HEK293 (cell line): Measurements from ENCODE around the gene CLNK.

Source experiments
- CTCF ChIA-PET: fragments of 350-600 bp; formaldehyde crosslinking; extraction: SDS; loops from one replicate; lab custom pipeline; 2021; ENCODE audit warnings: antibody characterized with exemption; lab: Yijun Ruan, JAX
- POLR2A ChIA-PET: fragments of 300-600 bp; formaldehyde crosslinking; extraction: SDS; loops from one replicate; lab custom pipeline; 2020; ENCODE audit warnings: antibody characterized with exemption, inconsistent platforms; lab: Yijun Ruan, JAX
- H3K27ac ChIP-seq: fragments of 200-500 bp; sonication (Bioruptor generic); 2 replicates; pipeline ENCODE4 v1.5.1; 2014; ENCODE audit warnings: low read depth, low read length, control low read depth, inconsistent platforms; ENCODE audit errors: extremely low read depth
- H3K36me3 ChIP-seq, 2 experiments: fragments of 200-500 bp in 1 of 2; sonication (Bioruptor generic) in 1 of 2; 1 replicate in 1 of 2; 2 replicates in 1 of 2; pipeline ENCODE4 v1.5.1; 2014 to 2017; ENCODE audit warnings: inconsistent platforms in 2 of 2, low read length in 2 of 2; ENCODE audit not compliant: control insufficient read depth in 2 of 2, insufficient read depth in 1 of 2
- H3K4me1 ChIP-seq: fragments of 200-500 bp; sonication (Bioruptor generic); 2 replicates; pipeline ENCODE4 v1.5.1; 2014; ENCODE audit warnings: mild to moderate bottlenecking, low read length, inconsistent platforms; ENCODE audit not compliant: control insufficient read depth, insufficient read depth
- H3K4me3 ChIP-seq: 2 replicates; pipeline ENCODE4 v1.5.1; 2011; ENCODE audit warnings: low read depth, mild to moderate bottlenecking, control low read depth, low read length, moderate library complexity
- H3K9me3 ChIP-seq: fragments of 200-500 bp; sonication (Bioruptor generic); 2 replicates; pipeline ENCODE4 v1.5.1; 2014; ENCODE audit warnings: low read depth, low read length, inconsistent platforms; ENCODE audit not compliant: control insufficient read depth, insufficient read depth
- SP7 ChIP-seq: fragments of 450-650 bp; formaldehyde crosslinking; IDR thresholded peaks from 2 replicates; pipeline ENCODE4 v1.5.1; 2016; ENCODE audit warnings: missing biosample characterization, missing genetic modification characterization
- TRIM28 ChIP-seq: IDR thresholded peaks from 2 replicates; pipeline ENCODE4 v1.6.1; 2011; ENCODE audit warnings: low read length, control low read depth, borderline replicate concordance
- ZBTB7A ChIP-seq: fragments of 450-650 bp; formaldehyde crosslinking; IDR thresholded peaks from 2 replicates; pipeline ENCODE4 v1.5.1; 2016; ENCODE audit warnings: low read depth, missing biosample characterization, missing genetic modification characterization
- ZNF146 ChIP-seq: fragments of 450-650 bp; formaldehyde crosslinking; IDR thresholded peaks from 2 replicates; pipeline ENCODE4 v1.5.1; 2016; ENCODE audit warnings: missing biosample characterization, missing genetic modification characterization
- ZNF175 ChIP-seq: fragments of 450-650 bp; formaldehyde crosslinking; IDR thresholded peaks from 2 replicates; pipeline ENCODE4 v1.5.1; 2016; ENCODE audit warnings: missing biosample characterization, missing genetic modification characterization
- ZNF311 ChIP-seq: fragments of 450-650 bp; formaldehyde crosslinking; IDR thresholded peaks from 2 replicates; pipeline ENCODE4 v1.5.1; 2017; ENCODE audit warnings: missing biosample characterization, missing genetic modification characterization, borderline replicate concordance
- ZNF324 ChIP-seq: fragments of 450-650 bp; formaldehyde crosslinking; IDR thresholded peaks from 2 replicates; pipeline ENCODE4 v1.5.1; 2016; ENCODE audit warnings: missing biosample characterization, missing genetic modification characterization
- ZNF473 ChIP-seq: fragments of 450-650 bp; formaldehyde crosslinking; IDR thresholded peaks from 2 replicates; pipeline ENCODE4 v1.5.1; 2017; ENCODE audit warnings: missing biosample characterization, missing genetic modification characterization
- ZNF48 ChIP-seq: fragments of 450-650 bp; formaldehyde crosslinking; IDR thresholded peaks from 2 replicates; pipeline ENCODE4 v1.5.1; 2016; ENCODE audit warnings: missing biosample characterization, missing genetic modification characterization
- ZNF544 ChIP-seq: fragments of 450-650 bp; formaldehyde crosslinking; IDR thresholded peaks from 2 replicates; pipeline ENCODE4 v1.5.0; 2017; ENCODE audit warnings: missing biosample characterization, missing genetic modification characterization
- ZNF549 ChIP-seq: fragments of 450-650 bp; IDR thresholded peaks from 2 replicates; pipeline ENCODE4 v1.5.1; 2018; ENCODE audit warnings: missing biosample characterization, missing genetic modification characterization, mild to moderate bottlenecking, inconsistent platforms, moderate library complexity
- ZNF558 ChIP-seq: fragments of 450-650 bp; formaldehyde crosslinking; IDR thresholded peaks from 2 replicates; pipeline ENCODE4 v1.5.1; 2016; ENCODE audit warnings: missing biosample characterization, missing genetic modification characterization
- ZNF561 ChIP-seq: fragments of 450-650 bp; IDR thresholded peaks from 2 replicates; pipeline ENCODE4 v1.5.1; 2018; ENCODE audit warnings: missing biosample characterization, missing genetic modification characterization, borderline replicate concordance
- ZNF626 ChIP-seq: fragments of 450-650 bp; sonication (Bioruptor Pico); formaldehyde crosslinking; IDR thresholded peaks from 2 replicates; pipeline ENCODE4 v1.5.1; 2018; ENCODE audit warnings: missing biosample characterization, missing genetic modification characterization, inconsistent platforms
- ZNF664 ChIP-seq: fragments of 450-650 bp; formaldehyde crosslinking; IDR thresholded peaks from 2 replicates; pipeline ENCODE4 v1.5.1; 2016; ENCODE audit warnings: missing biosample characterization, missing genetic modification characterization
- ZNF76 ChIP-seq: fragments of 450-650 bp; formaldehyde crosslinking; IDR thresholded peaks from 2 replicates; pipeline ENCODE4; 2016; ENCODE audit warnings: low read depth, missing biosample characterization, missing genetic modification characterization, borderline replicate concordance
- ZNF830 ChIP-seq: fragments of 450-650 bp; IDR thresholded peaks from 2 replicates; pipeline ENCODE4 v1.5.0; 2018; ENCODE audit warnings: missing biosample characterization, missing genetic modification characterization, low read depth, mild to moderate bottlenecking, moderate library complexity
- ZNF843 ChIP-seq: fragments of 450-650 bp; formaldehyde crosslinking; IDR thresholded peaks from 2 replicates; pipeline ENCODE4 v1.5.1; 2016; ENCODE audit warnings: missing biosample characterization, missing genetic modification characterization
- TF ChIP-seq, protein P1 (sequence below): fragments of 450-650 bp; formaldehyde crosslinking; IDR thresholded peaks from 2 replicates; pipeline ENCODE4 v1.5.1; 2016; ENCODE audit warnings: missing biosample characterization, missing genetic modification characterization
- TF ChIP-seq, protein P2 (sequence below): fragments of 450-650 bp; formaldehyde crosslinking; IDR thresholded peaks from 2 replicates; pipeline ENCODE4; 2016; ENCODE audit warnings: missing biosample characterization, missing genetic modification characterization
- TF ChIP-seq, protein P3 (sequence below): sonication (generic); formaldehyde crosslinking; IDR thresholded peaks from 2 replicates; pipeline ENCODE4 v1.8.1; 2022; ENCODE audit warnings: mild to moderate bottlenecking, moderate library complexity, missing genetic modification reagents
- TF ChIP-seq, protein P4 (sequence below): fragments of 450-650 bp; formaldehyde crosslinking; IDR thresholded peaks from 2 replicates; pipeline ENCODE4 v1.5.1; 2017; ENCODE audit warnings: missing biosample characterization, mild to moderate bottlenecking, missing genetic modification characterization, moderate library complexity
- TF ChIP-seq, protein P5 (sequence below): fragments of 450-650 bp; formaldehyde crosslinking; IDR thresholded peaks from 2 replicates; pipeline ENCODE4 v1.5.1; 2016; ENCODE audit warnings: missing biosample characterization, missing genetic modification characterization, low read depth

Gene CLNK

DNA sequence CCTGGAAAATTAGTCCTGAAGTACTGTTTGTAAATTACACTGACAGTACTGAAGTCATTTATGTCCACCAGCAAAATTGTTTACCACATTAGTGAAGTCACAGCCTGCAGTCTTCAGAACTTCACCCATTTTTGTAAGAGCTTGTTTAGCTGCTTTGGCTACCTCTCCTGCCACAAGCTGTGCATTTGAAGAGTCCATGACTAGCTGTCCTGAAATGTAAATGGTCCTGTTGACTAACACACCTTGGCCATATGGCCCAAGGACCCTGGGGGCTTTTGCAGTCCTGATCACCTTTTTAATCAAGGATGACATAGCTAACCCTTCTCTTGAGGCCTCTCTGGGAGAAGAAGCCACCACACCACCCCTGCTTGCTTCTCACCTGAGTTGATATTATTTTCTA, 205.9 kb downstream of the CLNK start (continued):
- TF ChIP-seq, protein P1, sequence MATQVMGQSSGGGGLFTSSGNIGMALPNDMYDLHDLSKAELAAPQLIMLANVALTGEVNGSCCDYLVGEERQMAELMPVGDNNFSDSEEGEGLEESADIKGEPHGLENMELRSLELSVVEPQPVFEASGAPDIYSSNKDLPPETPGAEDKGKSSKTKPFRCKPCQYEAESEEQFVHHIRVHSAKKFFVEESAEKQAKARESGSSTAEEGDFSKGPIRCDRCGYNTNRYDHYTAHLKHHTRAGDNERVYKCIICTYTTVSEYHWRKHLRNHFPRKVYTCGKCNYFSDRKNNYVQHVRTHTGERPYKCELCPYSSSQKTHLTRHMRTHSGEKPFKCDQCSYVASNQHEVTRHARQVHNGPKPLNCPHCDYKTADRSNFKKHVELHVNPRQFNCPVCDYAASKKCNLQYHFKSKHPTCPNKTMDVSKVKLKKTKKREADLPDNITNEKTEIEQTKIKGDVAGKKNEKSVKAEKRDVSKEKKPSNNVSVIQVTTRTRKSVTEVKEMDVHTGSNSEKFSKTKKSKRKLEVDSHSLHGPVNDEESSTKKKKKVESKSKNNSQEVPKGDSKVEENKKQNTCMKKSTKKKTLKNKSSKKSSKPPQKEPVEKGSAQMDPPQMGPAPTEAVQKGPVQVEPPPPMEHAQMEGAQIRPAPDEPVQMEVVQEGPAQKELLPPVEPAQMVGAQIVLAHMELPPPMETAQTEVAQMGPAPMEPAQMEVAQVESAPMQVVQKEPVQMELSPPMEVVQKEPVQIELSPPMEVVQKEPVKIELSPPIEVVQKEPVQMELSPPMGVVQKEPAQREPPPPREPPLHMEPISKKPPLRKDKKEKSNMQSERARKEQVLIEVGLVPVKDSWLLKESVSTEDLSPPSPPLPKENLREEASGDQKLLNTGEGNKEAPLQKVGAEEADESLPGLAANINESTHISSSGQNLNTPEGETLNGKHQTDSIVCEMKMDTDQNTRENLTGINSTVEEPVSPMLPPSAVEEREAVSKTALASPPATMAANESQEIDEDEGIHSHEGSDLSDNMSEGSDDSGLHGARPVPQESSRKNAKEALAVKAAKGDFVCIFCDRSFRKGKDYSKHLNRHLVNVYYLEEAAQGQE, result no peak
- TF ChIP-seq ZNF473 (tag by site-specific recombination) (no peak), ZNF843 (tag by site-specific recombination) (no peak), ZNF830 (tag by site-specific recombination) (no peak)

DNA sequence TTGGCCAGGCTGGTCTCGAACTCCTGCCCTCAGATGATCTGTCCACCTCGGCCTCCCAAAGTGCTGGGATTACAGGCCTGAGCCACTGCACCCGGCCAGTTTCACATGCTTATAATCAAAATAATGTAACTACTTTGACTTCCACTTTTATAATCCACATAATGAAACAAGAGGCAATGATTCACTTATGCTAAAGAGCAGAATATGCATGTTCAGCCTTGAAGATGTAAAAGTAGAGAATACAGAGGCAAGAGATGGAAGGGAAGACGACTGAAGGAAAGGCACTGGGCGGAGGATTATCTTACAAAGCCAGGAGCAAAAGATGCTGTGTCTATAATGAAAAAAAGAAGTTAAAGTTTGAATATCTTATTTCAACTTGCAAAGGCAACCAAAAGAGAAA, 214.1 kb downstream of the CLNK start:
- Histone ChIP-seq H3K4me1 (no peaks in the 10 kb centered on the region), H3K4me3 (no peak overlapping the region), H3K36me3 (no peaks in the 10 kb centered on the region), H3K27ac (no peak overlapping the region), H3K9me3 (no peaks in the 10 kb centered on the region)
- ChIA-PET POLR2A (no interaction called here), CTCF (no interaction called here)
- no peak for TF ChIP-seq ZNF48 (tag by site-specific recombination)
- TF ChIP-seq, protein P2, sequence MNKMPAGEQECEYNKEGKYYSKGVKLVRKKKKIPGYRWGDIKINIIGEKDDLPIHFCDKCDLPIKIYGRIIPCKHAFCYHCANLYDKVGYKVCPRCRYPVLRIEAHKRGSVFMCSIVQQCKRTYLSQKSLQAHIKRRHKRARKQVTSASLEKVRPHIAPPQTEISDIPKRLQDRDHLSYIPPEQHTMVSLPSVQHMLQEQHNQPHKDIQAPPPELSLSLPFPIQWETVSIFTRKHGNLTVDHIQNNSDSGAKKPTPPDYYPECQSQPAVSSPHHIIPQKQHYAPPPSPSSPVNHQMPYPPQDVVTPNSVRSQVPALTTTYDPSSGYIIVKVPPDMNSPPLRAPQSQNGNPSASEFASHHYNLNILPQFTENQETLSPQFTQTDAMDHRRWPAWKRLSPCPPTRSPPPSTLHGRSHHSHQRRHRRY (tag by site-specific recombination), result no peak
- no peak for TF ChIP-seq ZNF549 (tag by site-specific recombination)
- no peak for TF ChIP-seq TRIM28
- TF ChIP-seq ZNF311, result no peak
- TF ChIP-seq, protein P3, sequence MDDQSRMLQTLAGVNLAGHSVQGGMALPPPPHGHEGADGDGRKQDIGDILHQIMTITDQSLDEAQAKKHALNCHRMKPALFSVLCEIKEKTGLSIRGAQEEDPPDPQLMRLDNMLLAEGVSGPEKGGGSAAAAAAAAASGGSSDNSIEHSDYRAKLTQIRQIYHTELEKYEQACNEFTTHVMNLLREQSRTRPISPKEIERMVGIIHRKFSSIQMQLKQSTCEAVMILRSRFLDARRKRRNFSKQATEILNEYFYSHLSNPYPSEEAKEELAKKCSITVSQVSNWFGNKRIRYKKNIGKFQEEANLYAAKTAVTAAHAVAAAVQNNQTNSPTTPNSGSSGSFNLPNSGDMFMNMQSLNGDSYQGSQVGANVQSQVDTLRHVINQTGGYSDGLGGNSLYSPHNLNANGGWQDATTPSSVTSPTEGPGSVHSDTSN (CRISPR knock-in tag), result no peak
- no peak for TF ChIP-seq ZNF146 (tag by site-specific recombination)
- TF ChIP-seq ZNF558, result no peak
- no peak for TF ChIP-seq ZNF175
- no peak for TF ChIP-seq SP7 (tag by site-specific recombination)
- TF ChIP-seq ZNF544 (tag by site-specific recombination), result no peak
- TF ChIP-seq, protein P4, sequence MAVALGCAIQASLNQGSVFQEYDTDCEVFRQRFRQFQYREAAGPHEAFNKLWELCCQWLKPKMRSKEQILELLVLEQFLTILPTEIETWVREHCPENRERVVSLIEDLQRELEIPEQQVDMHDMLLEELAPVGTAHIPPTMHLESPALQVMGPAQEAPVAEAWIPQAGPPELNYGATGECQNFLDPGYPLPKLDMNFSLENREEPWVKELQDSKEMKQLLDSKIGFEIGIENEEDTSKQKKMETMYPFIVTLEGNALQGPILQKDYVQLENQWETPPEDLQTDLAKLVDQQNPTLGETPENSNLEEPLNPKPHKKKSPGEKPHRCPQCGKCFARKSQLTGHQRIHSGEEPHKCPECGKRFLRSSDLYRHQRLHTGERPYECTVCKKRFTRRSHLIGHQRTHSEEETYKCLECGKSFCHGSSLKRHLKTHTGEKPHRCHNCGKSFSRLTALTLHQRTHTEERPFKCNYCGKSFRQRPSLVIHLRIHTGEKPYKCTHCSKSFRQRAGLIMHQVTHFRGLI (tag by site-specific recombination), result no peak
- no peak for TF ChIP-seq ZNF664 (tag by site-specific recombination)
- TF ChIP-seq ZNF324 (tag by site-specific recombination), result no peak
- TF ChIP-seq ZNF626, result no peak
- TF ChIP-seq ZBTB7A, result no peak
- TF ChIP-seq ZNF561, result no peak
- TF ChIP-seq, protein P5, sequence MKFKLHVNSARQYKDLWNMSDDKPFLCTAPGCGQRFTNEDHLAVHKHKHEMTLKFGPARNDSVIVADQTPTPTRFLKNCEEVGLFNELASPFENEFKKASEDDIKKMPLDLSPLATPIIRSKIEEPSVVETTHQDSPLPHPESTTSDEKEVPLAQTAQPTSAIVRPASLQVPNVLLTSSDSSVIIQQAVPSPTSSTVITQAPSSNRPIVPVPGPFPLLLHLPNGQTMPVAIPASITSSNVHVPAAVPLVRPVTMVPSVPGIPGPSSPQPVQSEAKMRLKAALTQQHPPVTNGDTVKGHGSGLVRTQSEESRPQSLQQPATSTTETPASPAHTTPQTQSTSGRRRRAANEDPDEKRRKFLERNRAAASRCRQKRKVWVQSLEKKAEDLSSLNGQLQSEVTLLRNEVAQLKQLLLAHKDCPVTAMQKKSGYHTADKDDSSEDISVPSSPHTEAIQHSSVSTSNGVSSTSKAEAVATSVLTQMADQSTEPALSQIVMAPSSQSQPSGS (tag by site-specific recombination), result no peak
- TF ChIP-seq ZNF76 (tag by site-specific recombination), result no peak
